Activated CD4-positive, alpha-beta T cell treated with anti-CD3 and anti-CD28 coated beads, Interleukin-2, amount 50 U/mL, for 1 hour (primary cell): ENCODE data around the gene SMAGP.
"Not testable (repeated sequence)": the region's sequence is repeated elsewhere in the genome, so short reads cannot be mapped to it uniquely, and the experiment has no call there.

Experiments used
- DNase-seq: peaks from one replicate; pipeline ENCODE4 v3.0.0-alpha.2; 2020

The SMAGP gene

GRCh38 chr12:51270067-51270950 is at the start of gene SMAGP:
Gene SMAGP, minus strand, starts transcription at chr12:51270415. Its CDS starts 1,137 bp downstream, at chr12:51269278.
- DNase-seq: peak; percentile 30

- DNase-seq: peak; percentile 38
Measured at GRCh38 chr12:51318846-51319599, 48.8 kb upstream of the SMAGP start.

- DNase-seq: not testable (repeated sequence)
Measured at GRCh38 chr12:51318057-51318806, 48.0 kb upstream of the SMAGP start.

GRCh38 chr12:51311389-51311788 is 41.2 kb upstream of the SMAGP start:
- no peak for DNase-seq

- no peak for DNase-seq
Measured at GRCh38 chr12:51307655-51308593, 37.7 kb upstream of the SMAGP start.

GRCh38 chr12:51306507-51306906 is 36.3 kb upstream of the SMAGP start:
- DNase-seq: no peak

GRCh38 chr12:51300768-51301167 is 30.6 kb upstream of the SMAGP start:
- DNase-seq: not testable (repeated sequence)

- DNase-seq: no peak
Measured at GRCh38 chr12:51295651-51296050, 25.4 kb upstream of the SMAGP start.

GRCh38 chr12:51294097-51294496 is 23.9 kb upstream of the SMAGP start:
- DNase-seq: not testable (repeated sequence)

- no peak for DNase-seq
Measured at GRCh38 chr12:51293696-51294095, 23.5 kb upstream of the SMAGP start.

- not testable (repeated sequence) for DNase-seq
Measured at GRCh38 chr12:51291603-51292513, 21.6 kb upstream of the SMAGP start.

- DNase-seq: no peak
Measured at GRCh38 chr12:51285843-51286242, 15.6 kb upstream of the SMAGP start.

- DNase-seq: no peak
Measured at GRCh38 chr12:51281202-51281924, 11.1 kb upstream of the SMAGP start.

GRCh38 chr12:51275088-51275487 is 4.9 kb upstream of the SMAGP start:
- DNase-seq: no peak

GRCh38 chr12:51272810-51273209 is 2.6 kb upstream of the SMAGP start:
- not testable (repeated sequence) for DNase-seq

- no peak for DNase-seq
Measured at GRCh38 chr12:51270951-51271518, 820 bp upstream of the SMAGP start.

GRCh38 chr12:51269174-51270066 is 795 bp downstream of the SMAGP start:
- DNase-seq: peak; percentile 59

- DNase-seq: no peak
Measured at GRCh38 chr12:51265024-51265423, 5.2 kb downstream of the SMAGP start.

GRCh38 chr12:51264297-51264696 is 5.9 kb downstream of the SMAGP start:
- no peak for DNase-seq
